LNCAP (cell line): Measurements from ENCODE around the gene IL1B.

ENCODE experiments used
- CTCF ChIP-seq: fragments of 450-650 bp; IDR thresholded peaks from 2 replicates; pipeline ENCODE4 v1.5.1; 2017; ENCODE audit warnings: mild to moderate bottlenecking

IL1B gene

GRCh38 chr2:112803691-112804521 is 32.7 kb downstream of the IL1B start:
- TF ChIP-seq CTCF: no peak

- TF ChIP-seq CTCF: no peak
These were observed 35.5 kb downstream of the IL1B start for GRCh38 chr2:112800881-112801583.

- TF ChIP-seq CTCF: no peak
These were observed 37.3 kb downstream of the IL1B start for GRCh38 chr2:112798979-112799975.

- no peak for TF ChIP-seq CTCF
These were observed 40.1 kb downstream of the IL1B start for GRCh38 chr2:112796486-112796885.

GRCh38 chr2:112795774-112796173 is 40.8 kb downstream of the IL1B start:
- TF ChIP-seq CTCF: no peak

GRCh38 chr2:112794841-112795240 is 41.7 kb downstream of the IL1B start:
- no peak for TF ChIP-seq CTCF

GRCh38 chr2:112794131-112794733 is 42.3 kb downstream of the IL1B start:
- no peak for TF ChIP-seq CTCF
